GM19397 (cell line): ENCODE results near the gene KDM2B.

ENCODE experiments used
- ATAC-seq: cut with Tn5 transposase; IDR thresholded peaks from one replicate; pipeline ENCODE4 v1.9.1; 2021; ENCODE audit warnings: mild to moderate bottlenecking, moderate library complexity; ENCODE audit not compliant: unreplicated experiment

The KDM2B gene

DNA sequence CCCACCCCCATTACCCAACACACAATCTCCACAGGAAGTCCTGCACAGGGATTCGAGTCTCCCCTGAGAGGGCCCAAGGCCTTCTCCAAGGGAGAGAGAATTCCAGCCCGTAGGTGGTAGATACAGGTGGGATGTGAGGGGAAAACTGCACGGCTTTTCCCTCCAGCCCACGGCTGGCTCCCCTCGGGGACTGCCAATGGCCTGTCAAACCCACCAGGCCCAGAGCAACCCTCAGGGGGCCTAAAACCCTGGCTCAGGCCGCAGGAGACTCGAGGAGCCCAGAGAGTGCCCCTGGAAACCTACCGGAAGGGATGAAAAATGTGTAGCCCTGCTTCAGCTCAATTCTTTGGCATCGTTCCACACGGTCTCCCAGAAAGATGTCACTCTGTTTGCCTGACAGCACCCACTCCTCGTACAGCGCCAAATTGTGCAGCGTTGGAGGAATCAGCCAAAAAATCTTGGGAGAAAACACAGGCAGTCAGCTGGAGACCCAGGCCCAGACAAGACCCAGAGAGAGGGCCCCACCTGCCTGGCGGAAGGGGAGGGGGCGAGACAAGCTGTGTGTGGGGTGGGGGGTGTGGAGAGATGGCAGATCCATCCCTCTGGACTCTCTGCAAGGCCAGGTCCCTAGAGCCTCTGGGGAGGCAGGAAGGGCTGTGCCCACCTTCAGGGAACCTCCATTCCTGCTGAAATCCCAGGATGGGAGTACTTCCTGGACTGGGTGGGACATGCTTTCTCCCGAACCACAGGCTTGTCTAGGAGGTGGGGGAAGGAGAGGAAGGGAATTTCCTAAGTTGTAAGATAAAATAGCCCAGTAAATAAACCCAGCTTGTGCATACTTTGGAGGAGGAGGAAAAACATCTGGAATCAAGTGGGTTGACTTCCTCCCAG is 48.1 kb downstream of the KDM2B start:
- ATAC-seq = no peak

DNA sequence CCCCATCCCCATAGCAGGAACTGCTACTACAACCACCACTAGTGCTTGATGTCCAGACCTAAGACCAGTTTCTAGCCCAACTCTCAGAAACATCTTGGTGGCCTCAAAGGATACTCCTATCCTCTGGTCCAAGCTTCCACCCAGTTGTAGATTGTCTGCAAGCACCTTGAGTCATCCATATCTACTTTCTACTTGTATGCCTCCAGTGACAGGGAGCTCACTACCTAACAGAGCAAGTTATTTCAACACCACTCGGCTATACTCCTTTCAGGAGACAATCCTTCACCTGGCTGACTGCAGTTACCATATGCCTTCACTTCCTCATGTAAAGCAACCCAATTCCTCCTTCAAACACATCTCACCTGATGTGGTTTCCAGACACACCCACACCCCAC is 49.5 kb downstream of the KDM2B start:
- no peak for ATAC-seq

DNA sequence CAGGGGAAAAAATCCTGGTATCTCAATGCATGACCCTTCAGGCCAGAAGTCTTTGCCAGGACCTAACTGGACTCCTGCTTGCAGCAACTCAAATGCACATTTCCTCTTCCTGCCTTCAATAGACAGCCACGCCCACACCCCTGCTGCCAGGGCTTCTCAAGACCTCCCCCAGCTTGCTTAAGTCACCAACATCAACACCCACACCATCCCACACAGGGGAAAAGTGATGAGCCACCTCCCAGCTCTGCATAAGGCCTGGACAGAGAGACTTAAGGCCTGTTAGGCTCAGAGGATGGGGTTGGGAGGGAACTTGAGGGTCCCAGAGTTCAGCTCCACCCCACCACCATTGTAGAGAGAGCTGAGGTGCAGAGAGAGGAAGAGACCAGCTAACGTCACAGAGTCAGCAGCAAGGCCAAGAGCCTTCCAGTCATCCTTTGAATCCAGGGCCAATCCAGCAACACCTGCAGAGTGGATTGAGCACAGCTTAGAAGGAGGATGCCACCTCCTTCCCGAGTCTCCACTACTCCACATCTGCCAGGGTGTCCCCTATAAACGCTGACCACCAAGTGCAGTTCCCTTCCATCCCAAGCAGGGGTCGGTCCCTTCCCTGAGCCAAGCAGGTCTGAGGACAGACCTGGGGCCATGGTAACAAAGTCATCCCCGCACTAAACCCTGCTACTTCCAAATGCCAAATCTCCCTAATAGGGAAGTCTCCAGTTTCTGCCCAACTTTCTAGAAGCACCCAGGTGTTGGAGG is 50.0 kb downstream of the KDM2B start:
- no peak for ATAC-seq

DNA sequence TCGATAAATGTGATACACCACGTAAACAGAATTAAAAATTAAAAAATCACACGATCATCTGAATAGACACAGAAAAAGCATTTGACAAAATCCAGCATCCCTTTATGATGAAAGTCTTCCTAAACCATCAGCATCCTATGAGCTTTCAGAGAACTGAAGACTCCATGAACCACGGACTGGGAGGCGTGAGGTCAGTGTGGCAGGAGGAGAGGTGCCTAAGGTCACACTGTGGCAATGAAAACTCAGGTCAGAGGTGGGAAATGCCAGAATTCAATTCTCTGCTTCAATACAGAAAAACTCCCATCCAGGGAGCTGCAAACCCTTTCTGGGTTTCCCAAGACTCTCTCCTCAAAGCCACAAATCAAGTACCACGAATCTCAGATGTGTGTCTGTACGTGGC is 51.6 kb downstream of the KDM2B start:
- no peak for ATAC-seq

DNA sequence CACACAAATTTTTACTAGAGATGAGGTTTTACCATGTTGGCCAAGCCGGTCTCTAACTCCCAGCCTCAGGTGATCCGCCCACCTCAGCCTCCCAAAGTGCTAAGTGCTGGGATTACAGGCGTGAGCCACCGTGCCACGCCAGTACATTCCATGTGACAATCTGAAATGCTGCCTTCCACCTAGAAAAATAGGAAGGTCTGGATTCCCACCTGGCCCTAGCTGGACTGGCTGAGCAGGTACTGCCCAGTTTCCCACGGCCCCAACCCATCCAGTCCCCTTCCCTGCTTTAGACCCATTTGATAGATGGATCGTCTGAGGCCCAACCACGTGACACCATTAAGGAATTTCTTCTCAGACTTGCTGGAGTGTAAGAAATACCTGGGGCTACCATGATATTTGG is 55.4 kb downstream of the KDM2B start:
- no peak for ATAC-seq

DNA sequence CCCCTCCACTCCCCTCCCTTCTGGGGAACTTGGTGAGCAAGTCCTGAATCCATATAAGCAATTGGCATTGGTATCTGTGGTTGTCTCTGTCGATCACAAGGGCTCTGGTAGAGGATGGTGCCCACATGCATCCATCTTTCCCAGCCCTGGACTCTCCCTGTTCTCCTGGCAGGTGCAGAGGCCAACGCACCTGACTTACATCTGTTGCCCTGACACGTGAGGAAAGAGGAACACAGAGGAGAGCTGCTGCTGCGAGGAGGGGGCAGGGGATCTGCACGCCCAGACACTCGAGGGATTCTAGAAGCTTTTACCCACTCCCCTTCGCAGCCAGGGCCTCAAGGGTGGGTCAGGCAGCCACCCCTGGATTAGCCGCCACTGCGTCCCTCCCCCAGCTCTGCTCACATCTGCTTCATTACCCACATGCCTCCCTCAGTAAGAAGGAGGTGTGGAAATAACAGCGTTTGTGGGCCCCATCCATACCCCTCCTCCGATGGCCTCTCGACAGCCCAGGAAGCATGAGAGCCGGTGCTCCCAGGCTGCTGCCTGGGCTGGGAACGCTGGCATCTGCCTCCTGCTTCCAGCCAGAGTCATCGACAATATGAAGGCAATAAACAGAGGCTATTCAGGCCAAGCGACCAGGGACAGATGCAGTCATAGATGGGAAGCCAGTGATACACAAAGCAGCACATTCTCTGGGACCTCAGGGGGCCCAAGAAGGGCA is 56.5 kb downstream of the KDM2B start:
- ATAC-seq = no peak

DNA sequence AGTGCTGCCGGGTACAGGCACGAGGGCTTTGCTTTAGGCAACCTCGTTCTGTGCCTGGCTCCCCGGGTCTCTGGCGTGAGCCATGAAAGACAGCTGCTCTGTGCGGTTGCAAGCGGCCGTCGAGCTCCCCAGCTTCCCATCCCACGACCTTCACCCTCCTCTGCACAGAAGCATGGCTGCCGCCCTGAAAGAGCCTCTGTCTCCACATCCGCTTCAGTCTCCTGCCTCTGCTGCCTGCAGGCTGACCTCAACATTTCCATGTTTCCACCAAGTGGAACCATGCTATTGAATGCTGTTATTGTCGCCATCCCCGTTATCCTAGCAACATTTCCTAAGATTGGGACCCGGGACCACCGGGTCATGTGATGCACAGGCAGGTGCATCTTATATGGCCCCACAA is 57.1 kb downstream of the KDM2B start:
- peak; percentile 60 for ATAC-seq

DNA sequence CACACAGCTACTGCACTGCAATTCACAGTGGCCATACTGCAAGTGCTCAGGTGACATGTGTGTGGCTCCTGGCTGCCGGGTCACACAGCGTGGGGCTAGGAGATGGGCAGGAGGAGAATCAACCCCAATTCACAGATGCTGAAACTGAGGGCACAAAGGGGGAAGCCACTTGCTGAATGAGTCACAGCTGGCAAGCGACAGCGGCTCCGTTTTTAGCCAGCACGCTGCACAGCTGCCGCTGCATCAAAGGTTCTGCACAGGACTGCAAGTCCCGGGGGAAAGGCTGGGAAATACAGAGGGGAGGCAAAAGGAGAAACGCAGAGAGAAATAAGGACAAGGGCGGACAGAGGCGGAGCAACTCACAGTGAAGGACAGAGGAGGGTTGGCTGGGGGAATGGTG is 57.9 kb downstream of the KDM2B start:
- no peak for ATAC-seq

DNA sequence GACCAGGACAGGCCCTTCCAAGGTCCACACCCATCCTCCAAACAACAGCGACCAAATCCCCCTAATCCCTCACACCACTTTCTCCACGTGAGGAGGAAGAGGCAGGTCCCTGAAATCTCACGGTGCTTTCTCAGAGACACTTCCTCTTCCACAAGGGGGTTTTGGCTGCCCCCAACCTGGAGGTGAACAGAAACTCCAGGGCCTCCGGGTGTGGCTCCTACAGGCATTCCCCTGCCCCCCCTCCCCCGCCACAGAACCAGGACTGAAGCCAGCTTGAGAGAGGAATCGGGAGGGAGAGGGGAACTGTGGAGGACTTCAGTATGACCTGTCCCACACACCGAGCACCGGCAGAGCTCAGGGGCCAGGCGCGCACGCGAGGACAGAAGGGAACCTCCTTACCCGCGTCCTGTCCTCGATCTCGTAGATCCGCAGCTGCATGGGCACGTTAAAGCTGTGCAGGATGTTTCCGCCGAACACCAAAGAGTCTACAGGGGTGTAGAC is 60.2 kb downstream of the KDM2B start:
- ATAC-seq = no peak

DNA sequence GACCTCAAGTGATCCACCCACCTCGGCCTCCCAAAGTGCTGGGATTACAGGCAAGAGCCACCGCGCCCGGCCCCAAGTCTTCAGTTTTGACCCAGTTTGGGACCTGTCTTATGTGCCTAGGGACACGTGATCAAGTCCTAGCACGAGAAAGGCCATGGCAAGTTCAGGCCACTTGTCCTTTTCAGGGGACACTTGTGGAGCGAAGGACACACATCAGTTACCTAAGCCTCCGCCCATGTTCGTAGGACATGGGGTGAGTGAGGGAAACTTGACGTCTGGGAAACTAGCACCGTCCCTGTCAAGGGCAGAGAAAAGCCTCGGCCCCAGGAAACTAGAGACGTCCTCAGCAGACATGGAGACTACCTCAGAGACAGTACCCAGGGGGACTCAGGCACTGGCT is 60.7 kb downstream of the KDM2B start:
- no peak for ATAC-seq

DNA sequence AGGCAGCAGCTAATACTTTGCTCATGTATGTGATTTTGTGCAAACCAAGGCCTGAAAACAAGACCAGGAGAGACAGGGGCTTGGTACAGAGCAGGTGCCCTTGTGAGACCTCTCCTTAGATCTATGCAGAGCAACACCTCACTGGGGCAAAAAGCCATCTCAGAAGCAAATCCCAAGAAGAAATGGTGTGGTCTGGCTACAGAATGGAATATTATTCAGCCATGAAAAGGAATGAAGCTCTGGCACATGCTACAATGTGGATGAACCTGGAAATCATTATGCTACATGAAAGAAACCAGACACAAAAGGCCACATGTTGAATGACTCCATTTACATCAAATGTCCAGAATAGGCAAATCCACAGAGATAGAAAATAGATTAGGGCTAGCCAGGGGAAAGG is 61.6 kb downstream of the KDM2B start:
- ATAC-seq = no peak

DNA sequence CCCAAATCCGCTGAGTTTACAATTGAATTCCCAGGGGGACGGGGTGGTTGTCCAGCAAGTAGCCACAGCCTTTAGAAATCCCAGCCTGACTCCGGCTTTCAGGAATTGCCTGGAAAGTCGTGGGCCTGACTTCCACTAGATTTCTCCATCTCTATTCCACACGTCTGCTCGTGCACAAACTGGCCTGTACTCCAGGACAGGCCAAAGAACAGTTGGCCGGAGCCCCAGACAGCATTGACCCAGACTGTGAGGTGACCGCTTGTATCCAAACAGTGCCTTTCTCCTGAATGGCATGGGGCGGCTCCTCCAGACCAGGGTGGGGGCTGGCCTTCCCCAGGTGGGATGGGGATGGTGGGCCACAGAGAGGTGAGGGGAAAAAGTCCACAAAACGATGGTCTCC is 62.2 kb downstream of the KDM2B start:
- ATAC-seq = no peak

DNA sequence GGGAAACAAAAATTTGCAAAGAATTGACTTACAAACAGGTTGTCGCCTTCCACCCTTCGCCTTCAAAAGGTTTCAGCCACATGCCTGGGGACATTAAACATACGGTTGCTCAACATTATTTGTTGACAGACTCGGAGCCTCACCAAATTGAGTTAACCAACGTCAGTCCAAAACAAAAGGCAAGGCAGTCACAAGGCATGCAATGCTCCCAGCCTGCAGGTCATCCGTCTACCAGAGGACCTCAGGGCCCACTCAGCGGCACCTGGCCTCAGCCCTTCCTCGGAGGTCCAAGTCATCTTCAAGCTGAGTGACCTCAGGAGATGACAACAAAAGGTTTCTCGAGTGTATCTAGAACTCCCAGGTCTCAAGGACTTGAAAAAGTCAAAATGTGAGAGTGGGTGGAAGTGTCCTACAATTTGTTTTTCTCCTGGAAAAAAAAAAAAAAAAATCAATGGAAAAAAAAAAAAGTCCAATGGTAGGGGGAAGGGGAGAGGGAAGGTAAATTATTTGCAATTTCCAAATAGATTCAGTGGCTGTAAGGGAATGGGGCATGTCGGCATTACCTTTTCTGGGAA is 64.3 kb downstream of the KDM2B start:
- no peak for ATAC-seq

DNA sequence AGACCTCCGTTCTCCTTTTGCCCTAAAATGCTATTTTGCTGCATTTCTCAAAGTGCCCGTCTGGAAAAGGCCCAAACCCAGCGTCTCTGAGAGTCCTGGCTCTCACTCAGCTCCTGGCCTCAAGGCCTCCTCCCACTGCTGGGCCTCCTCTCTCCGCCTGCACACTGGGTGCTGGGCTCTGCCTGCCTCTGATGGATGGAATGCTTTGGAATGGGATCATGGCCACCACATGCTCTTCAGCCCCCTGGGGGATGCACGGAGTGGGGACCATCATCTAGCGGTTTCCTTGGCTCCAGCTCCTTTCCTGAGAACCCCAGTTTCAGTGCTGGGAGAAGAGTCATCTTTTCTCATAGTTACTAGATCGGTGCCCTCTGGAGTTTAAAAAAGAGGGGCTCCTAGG is 65.2 kb downstream of the KDM2B start:
- no peak for ATAC-seq

DNA sequence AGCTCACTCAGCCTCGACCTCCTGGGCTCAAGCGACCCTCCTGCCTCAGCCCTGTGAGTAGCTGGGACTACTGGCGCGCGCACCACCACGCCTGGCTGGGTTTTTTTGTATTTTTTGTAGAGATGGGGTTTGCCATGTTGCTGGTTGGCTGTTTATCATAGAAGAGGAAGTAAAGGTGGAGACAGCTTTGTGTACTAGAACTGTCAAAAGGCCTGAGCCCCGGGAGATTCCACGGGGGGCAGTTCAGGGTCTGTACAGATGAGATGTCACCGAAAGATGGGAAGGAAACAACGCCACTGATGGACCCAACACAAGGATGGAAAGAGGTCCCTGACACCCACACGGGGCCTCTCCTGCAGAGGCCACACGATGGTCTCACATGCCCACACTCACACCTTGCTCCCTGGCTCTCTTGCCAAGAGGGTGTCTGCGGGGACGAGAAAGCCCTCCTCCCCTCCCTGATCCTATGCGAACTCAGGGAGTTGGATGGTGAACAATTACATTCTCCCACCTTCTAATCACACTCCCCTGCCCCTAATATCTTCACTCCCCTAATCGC is 66.6 kb downstream of the KDM2B start:
- ATAC-seq = peak; percentile 34

DNA sequence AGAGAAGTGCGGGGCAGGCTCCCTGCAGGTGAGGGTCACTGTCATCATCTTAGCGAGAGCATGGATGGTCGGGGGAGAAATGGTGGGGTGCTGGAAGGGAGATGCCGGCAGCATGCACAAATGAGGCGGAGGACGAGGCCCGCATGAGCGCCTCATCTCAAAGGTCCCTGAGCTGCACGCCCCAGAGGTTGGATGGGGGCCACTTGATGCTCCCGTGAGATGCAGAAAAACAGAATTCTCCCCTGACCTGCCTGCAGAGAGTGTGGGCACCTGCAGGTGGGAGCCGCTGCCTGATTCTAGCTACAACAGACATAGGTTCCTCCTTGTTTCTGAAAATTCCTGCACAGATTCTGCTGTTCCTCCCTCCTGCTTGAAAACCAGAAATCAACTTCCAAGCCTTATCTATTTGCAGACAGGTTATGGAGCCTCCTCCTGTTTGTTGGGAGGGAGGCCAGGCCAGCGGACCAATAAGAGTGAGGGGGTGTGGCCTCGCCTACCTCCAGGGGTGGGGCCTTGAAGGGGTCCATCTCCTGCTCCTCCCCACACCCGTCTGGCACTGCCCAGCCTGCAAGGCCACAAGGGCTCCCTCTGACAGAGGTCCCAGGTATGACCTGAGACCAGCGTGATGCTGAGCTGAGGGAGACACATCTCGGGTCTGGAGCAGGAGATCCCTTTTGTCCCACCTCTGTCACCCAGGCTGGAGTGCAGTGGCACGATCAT is 67.2 kb downstream of the KDM2B start:
- ATAC-seq = peak; percentile 70

DNA sequence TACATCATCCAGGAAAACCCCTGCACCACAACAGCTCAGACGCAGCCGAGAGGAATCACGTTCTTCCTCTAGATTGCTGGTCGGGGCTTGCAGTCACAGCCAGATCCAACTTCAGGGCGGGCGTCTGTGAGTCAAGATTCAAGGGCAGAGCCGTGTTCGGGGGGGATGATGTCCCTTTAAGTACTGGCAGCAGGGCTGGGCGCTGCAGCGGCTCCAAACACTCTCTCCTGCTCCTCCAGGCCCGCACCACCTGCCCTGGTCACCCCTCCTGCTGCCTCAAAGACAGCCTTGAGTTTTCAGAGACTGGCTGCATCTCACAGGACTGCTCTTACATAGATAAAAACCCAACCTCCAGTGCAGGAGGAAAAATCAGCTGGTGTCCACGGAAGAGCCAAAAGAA is 68.3 kb downstream of the KDM2B start:
- ATAC-seq = no peak

DNA sequence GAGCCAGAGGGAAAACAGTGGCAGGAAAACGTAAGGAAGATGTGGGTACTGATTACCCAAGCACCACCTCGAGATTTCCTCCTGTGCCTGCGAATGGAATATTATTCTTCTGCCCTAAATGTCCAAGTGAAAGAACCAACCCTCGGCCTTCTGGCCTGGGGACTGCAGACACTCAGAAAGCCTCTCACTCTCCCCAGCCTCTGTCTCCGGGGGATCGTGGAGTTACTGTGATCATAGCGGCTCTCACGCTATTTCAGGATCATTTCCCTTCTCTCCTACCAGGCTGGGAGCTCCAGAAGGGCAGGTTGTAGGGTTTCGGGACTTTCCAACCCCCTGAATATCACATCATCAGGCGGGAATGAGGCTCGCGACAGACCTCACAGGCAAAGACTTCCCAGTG is 68.9 kb downstream of the KDM2B start:
- ATAC-seq = no peak

DNA sequence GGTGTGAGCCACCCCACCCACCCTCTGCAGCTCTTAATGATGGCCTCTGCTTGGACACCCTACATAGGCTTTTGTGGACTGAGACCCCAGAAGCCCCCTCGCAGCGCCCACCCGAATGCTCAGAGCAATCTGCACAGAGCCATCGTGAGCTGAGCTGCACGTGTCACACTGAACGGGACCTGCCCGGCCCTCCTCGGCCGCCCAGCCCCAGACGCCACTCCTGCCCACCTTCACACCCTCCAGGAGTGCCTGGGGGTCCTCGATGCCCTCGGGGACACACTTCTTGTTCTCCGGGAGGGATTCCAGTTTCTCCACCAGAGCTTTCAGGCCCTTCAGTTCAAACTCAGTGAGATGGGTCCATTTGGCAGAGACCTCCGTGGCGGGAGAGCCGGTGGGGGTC is 71.5 kb downstream of the KDM2B start:
- no peak for ATAC-seq

DNA sequence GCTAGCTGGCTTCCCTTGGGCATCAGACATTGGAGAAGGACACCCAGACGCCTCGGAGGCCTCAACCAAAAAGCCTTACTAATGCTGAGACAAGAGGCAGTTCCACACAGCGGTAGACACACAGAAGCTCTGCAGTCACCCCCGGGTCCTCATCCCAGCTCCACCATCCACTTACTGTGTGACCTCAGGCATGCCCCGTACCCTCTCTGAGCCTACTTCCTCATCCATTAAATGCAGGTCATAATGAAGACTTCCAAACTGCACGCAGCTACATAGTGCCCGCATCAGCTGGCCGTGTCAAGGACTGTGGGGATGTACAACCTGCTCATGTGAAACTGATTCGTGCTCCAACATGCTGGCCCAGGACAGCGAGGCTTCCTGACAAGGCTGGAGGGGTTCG is 72.3 kb downstream of the KDM2B start:
- no peak for ATAC-seq
